MCF 10A (cell line): ENCODE data around the gene FNDC8. TPM values are rescaled to one million over a fixed set of nuclear protein-coding genes. Genes with fewer than 3 reads are reported as not detected.

Source experiments
- BruUV-seq: library from RNA; stranded (reverse); fragments of 400-500 nt; replicated peaks from 2 replicates; lab custom pipeline; 2021; lab: Mats Ljungman, UMichigan
- CTCF ChIA-PET: fragments of 300-600 bp; sonication (Branson Sonifier 250); formaldehyde crosslinking; extraction: SDS; loops from one replicate; lab custom pipeline; 2021; ENCODE audit warnings: antibody characterized with exemption, inconsistent platforms; lab: Yijun Ruan, JAX
- POLR2A ChIA-PET: fragments of 300-600, 350-650 bp; sonication (Branson Sonifier 250); formaldehyde crosslinking; extraction: SDS; loops from one replicate; lab custom pipeline; 2020; ENCODE audit warnings: antibody characterized with exemption, inconsistent platforms; lab: Yijun Ruan, JAX
- DNase-seq: peaks from one replicate; pipeline ENCODE4 v3.0.0-alpha.2; 2018; ENCODE audit not compliant: unreplicated experiment
- H3K27ac Mint-ChIP-seq: one replicate; pipeline ENCODE4 v1.8.0; 2022; ENCODE audit warnings: mild to moderate bottlenecking, low read depth, mixed read lengths; ENCODE audit not compliant: unreplicated experiment
- H3K27me3 Mint-ChIP-seq: one replicate; pipeline ENCODE4 v1.8.0; 2022; ENCODE audit warnings: mixed read lengths; ENCODE audit not compliant: insufficient read depth, unreplicated experiment
- H3K36me3 Mint-ChIP-seq: one replicate; pipeline ENCODE4 v1.8.0; 2022; ENCODE audit warnings: mild to moderate bottlenecking, moderate library complexity, mixed read lengths; ENCODE audit not compliant: insufficient read depth, unreplicated experiment
- H3K4me1 Mint-ChIP-seq: one replicate; pipeline ENCODE4 v1.8.0; 2022; ENCODE audit warnings: mixed read lengths; ENCODE audit not compliant: insufficient read depth, unreplicated experiment
- H3K4me3 Mint-ChIP-seq: one replicate; pipeline ENCODE4 v1.8.0; 2022; ENCODE audit warnings: mild to moderate bottlenecking, moderate library complexity, mixed read lengths; ENCODE audit not compliant: unreplicated experiment
- H3K9me3 Mint-ChIP-seq: one replicate; pipeline ENCODE4 v1.8.0; 2022; ENCODE audit warnings: mixed read lengths; ENCODE audit not compliant: unreplicated experiment
- CTCF ChIP-seq: fragments of 200-600 bp; IDR thresholded peaks from one replicate; pipeline ENCODE4 v1.8.0; 2022; ENCODE audit warnings: antibody characterized with exemption, mild to moderate bottlenecking; ENCODE audit not compliant: unreplicated experiment
- intact Hi-C: fragments of 100-400 bp; cut with micrococcal nuclease; formaldehyde crosslinking; loops from 2 replicates; pipeline ENCODE4 v1.14.1; 2022
- total RNA-seq: library from RNA; stranded (reverse); gene quantifications from 2 replicates; pipeline ENCODE4 v1.2.3, GENCODE V29; 2022

FNDC8 gene
- total RNA-seq, 1 experiment from 2014 or later = not detected

- intact Hi-C loops = no loop called here
- ChIA-PET POLR2A (interaction anchor here (0.5 kb wide), 1 partner anchor 8 kb away, joined by 3 read pairs; no protein-coding TSS in a partner anchor), CTCF (interaction anchor here (0.6 to 1.0 kb wide), 5 partner anchors 17 to 616 kb away, joined by 3 read pairs; no protein-coding TSS in a partner anchor)
- Mint-ChIP-seq H3K4me3 (no peak overlapping the region), H3K27ac (no peak overlapping the region), H3K9me3 (no peaks in the 10 kb centered on the region), H3K36me3 (no peaks in the 10 kb centered on the region), H3K4me1 (peaks cover 11% of the 10 kb centered on the region), H3K27me3 (no peaks in the 10 kb centered on the region)
- no TSS peak for BruUV-seq
- DNase-seq = no peak
- no peak for TF ChIP-seq CTCF
These were observed 39.2 kb downstream of the FNDC8 start for GRCh38 chr17:35160354-35161201.

- ChIA-PET CTCF (interaction anchor here (0.6 to 1.0 kb wide), 2 partner anchors 17 to 373 kb away, joined by 3 read pairs; no protein-coding TSS in a partner anchor), POLR2A (no interaction called here)
- no peak for DNase-seq
- Mint-ChIP-seq H3K9me3 (no peaks in the 10 kb centered on the region), H3K4me3 (no peak overlapping the region), H3K27me3 (no peaks in the 10 kb centered on the region), H3K36me3 (no peaks in the 10 kb centered on the region), H3K4me1 (peaks cover 11% of the 10 kb centered on the region), H3K27ac (no peak overlapping the region)
- intact Hi-C loops = no loop called here
- no peak for TF ChIP-seq CTCF
- BruUV-seq = no TSS peak
These were observed 39.9 kb downstream of the FNDC8 start for GRCh38 chr17:35161281-35161761.

GRCh38 chr17:35162755-35163154 is 41.3 kb downstream of the FNDC8 start:
- no peak for DNase-seq
- no peak for TF ChIP-seq CTCF
- Mint-ChIP-seq H3K36me3 (no peaks in the 10 kb centered on the region), H3K4me3 (no peak overlapping the region), H3K9me3 (no peaks in the 10 kb centered on the region), H3K27me3 (no peaks in the 10 kb centered on the region), H3K27ac (no peak overlapping the region), H3K4me1 (peaks cover 15% of the 10 kb centered on the region)
- POLR2A ChIA-PET = no interaction called here
- CTCF ChIA-PET = interaction anchor here (0.6 to 0.8 kb wide), 3 partner anchors 10 to 371 kb away, joined by 3 read pairs; no protein-coding TSS in a partner anchor
- intact Hi-C loops = no loop called here
- BruUV-seq = no TSS peak

DNA sequence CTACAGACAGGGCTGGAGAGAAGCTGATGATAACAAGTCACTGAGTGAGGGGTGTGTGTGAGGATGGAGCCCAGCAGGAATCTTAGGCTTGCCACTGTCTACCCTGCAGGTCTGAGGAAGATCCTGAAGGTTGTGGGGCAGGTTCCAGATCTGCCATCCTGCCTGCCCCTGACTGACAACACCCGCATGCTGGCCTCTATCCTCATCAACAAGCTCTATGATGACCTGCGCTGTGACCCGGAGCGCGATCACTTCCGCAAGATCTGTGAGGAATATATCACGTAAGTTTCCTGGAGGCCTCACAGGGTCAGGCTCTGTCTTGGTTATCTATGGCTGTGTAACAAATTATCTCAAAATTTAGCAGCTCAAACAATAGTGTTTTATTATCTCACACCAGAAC is 42.5 kb downstream of the FNDC8 start:
- peaks cover 16% of the 10 kb centered on the region for H3K4me1 Mint-ChIP-seq
- CTCF ChIA-PET = interaction anchor here (0.7 kb wide), 1 partner anchor 22 kb away, joined by 3 read pairs; no protein-coding TSS in a partner anchor
- no peak overlapping the region for H3K27ac Mint-ChIP-seq
- no peaks in the 10 kb centered on the region for H3K9me3 Mint-ChIP-seq
- POLR2A ChIA-PET = no interaction called here
- no peak overlapping the region for H3K4me3 Mint-ChIP-seq
- BruUV-seq = no TSS peak
- intact Hi-C loops = no loop called here
- no peak for TF ChIP-seq CTCF
- H3K36me3 Mint-ChIP-seq = no peaks in the 10 kb centered on the region
- H3K27me3 Mint-ChIP-seq = no peaks in the 10 kb centered on the region
- no peak for DNase-seq
